GM19467 (cell line): Measurements from ENCODE around the gene CNN2.

Experiments
- ATAC-seq: cut with Tn5 transposase; IDR thresholded peaks from one replicate; pipeline ENCODE4 v1.9.1; 2021; ENCODE audit warnings: mild to moderate bottlenecking, moderate library complexity; ENCODE audit not compliant: unreplicated experiment

Gene CNN2

DNA sequence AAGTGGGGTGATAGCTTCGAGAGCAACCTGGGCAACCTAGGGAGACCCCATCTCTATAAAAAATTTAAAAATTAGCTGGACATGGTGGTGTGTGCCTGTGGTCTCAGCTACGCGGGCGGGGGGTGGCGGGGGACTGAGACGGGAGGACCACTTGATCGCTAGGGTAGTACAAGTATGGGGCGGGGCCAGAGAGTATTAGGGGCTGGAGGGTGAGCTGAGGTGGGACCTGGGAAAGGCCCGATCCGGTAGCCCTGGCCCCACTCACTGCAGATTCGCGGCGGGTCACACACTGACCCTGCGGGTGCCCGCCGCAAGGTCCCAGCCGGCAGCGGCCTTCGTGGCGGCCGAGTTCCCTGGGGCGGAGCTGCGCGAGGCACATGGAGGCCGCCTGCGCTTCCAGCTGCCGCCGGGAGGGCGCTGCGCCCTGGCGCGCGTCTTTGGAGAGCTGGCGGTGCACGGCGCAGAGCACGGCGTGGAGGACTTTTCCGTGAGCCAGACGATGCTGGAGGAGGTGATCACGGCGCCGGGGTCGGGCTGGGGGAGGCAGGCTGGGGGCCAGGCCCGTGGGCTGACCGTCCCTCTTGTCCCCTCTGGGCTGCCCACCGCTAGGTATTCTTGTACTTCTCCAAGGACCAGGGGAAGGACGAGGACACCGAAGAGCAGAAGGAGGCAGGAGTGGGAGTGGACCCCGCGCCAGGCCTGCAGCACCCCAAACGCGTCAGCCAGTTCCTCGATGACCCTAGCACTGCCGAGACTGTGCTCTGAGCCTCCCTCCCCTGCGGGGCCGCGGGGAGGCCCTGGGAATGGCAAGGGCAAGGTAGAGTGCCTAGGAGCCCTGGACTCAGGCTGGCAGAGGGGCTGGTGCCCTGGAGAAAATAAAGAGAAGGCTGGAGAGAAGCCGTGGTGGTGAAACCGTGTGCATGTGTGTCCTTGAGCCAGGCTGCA is 38.5 kb downstream of the CNN2 start:
- ATAC-seq = no peak

DNA sequence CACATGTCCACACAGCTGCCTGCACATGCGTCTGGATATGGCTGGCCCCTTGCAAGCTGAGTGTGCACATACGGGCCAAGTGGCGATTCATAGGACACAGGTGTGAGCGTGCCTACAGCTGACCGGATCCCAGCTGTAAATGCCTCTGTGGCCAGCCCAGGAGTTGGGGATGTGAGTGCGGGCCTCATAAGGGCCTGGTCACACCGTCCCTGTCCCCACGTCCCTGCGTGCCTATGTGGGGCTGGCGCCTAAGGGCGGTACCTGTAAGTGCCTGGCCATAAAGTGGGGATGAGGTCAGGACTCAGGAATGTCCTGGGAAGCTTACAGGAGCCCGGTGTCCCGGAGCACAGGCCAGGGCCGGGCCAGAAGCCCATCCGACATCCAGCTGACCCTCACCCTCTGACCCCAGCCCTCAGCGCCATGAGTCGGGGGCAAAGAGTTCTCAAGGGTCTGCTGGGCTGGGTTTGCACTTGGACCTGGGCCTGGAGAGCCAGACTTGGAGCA is 39.2 kb downstream of the CNN2 start:
- no peak for ATAC-seq

DNA sequence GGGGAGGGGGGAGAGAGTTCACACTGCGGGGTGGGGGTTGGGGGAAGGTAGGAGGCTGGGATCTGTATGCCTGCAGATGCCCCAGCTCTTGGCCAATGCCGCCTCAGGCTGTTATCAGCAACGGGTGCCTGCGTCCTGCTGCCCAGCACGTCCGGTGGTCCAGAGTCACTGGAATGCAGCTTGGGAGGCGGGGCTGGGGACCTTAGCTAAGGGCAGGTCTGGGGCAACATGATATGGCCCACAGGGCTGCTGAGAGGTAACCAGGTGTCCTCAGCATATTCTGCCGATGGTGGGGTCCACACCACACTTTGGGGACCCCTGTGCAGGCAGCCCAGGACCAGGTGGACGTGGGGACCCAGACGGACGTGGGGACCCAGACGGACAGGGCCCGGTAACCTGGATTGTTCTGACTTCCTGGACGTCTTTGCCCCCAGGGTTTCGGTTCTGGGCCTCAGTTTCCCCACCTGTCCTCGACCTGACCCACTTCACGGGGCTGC is 39.9 kb downstream of the CNN2 start:
- ATAC-seq = no peak

DNA sequence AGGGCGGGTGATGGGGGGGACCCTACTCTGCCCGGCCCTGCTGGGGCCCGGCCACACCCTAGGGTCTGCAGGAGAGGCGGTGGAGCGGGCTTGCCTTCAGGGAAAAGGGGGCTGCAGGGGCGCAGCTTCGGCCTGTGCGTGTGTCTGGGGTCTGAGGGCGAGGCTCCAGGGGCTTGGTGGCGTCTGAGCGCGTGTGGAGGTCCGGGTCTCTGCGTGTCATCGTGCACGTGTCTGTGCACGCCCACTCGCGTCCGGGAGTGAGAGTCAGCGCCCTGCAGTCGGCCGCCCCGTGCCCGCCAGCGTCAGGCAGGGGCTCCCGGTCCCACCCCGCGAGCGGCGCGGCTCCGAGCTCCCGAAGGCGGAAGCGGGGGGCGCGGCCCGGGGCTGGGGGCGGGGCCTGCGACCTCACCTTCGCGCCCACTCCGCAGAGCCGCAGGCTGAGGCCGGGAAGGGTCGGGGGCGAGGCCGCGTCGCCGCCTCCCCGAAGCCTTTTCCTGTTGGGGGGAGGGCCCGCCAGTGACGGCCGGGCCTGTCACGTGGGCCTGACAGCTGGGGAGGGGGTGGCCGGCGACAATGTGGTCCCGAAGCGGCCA is 40.4 kb downstream of the CNN2 start, which contains the start of gene ARHGAP45:
Gene ARHGAP45, plus strand, starts transcription at position 420 of the 593 bp plus-strand sequence. CDS start 239 bp downstream, outside the sequence.
- peak; percentile 29 for ATAC-seq

DNA sequence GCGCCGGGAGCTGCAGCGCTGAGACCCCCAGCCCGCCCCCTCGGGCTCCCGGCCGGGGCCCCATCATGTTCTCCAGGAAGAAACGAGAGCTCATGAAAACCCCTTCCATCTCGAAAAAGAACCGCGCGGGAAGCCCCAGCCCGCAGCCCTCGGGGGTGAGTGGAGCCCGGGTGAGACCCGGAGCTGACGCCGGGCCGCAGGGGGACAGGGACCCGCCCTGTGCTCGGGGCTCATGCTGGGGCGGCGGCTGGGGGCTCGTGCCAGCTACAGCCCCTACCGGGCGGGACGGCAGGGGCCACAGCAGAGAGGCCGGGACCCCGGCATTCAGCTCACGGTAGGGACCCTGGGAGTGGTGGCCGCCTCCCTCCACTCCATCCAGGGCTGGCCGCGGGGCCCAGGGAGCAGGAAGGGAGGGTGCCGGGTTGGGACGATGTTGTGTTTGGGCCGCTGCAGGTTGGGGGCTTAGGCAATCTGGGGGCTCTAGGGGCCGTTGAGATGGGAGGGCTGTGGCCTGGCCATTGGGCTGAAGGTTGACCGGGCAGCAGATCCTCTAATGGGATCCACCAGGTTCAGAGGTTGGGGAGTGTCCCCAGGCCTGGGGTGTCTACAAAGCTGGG is 41.0 kb downstream of the CNN2 start:
- ATAC-seq = peak; percentile 6

DNA sequence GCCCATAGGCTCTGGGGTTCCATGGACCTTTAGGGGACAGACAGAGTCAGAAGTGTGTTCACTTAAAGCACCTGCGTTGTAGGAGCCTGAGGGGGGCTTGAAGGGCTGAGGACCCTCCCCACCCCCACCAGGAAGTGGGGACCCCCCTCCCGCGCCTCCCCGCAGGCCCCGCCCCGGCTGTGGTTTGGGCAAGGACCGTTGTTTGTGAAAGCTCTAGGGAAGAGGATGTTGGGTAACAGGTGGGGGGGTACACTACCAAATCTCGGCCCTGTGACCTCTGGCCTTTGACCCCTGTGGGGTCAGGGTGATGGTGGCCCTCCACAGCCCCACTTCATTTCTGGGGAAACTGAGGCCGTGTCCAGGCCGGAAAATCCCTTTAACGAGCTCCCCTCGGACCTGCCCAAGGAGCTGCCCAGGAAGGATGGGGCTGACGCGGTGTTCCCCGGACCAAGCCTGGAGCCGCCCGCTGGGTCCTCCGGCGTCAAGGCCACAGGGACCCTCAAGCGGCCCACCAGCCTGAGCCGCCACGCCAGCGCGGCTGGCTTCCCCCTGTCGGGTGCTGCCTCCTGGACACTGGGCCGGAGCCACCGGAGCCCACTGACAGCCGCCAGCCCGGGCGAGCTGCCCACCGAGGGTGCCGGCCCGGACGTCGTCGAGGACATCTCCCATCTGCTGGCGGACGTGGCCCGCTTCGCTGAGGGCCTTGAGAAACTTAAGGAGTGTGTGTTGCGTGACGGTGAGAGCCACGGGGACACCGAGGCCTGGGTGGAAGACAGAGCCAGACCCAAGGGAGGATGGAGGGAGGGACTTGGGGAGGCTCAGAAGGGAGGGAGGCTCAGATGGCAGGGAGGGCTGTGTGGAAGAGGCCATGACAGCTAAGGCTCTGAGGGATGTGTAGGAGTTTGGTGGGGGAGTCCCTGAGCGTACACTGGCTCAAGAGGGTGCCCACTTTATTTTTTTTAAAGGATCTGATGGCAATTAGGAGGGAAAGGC is 41.9 kb downstream of the CNN2 start:
- no peak for ATAC-seq

DNA sequence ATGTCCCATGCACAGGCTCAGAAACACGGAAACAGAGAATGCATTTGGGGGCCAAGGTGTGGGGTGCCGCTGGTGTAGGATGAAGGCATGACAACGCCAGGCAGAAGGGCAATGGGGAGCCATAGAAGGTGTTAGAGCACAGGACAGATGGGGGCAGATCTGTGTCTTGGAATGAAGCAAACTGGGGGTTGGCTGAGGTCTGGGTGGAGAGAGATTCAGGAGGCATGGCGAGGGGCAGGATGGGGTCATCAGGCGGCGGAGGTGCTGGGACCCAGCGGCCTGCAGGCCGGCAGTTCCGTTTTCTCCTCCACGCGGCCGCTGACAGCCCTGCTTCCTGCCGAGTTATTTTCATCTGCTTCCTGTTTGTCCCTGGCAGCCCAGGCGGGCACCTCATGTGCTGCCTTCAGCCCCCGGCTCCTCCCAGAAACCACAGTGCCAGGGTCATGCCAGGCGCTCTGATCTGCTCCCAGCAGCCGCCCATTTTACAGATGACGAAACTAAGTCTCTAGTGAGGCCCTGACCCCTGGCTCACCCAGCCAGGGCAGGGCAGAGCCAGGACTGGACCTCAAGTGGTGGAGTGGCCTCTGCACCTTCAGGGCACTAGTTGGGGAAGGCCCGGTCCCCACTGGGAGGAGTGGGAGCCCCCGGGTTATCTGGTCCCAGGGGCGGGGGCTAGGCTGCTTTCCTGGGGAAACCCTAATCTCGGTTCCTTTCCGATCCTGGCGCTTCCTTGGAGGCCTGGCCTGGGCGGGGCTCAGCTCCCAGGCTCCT is 42.8 kb downstream of the CNN2 start:
- no peak for ATAC-seq

DNA sequence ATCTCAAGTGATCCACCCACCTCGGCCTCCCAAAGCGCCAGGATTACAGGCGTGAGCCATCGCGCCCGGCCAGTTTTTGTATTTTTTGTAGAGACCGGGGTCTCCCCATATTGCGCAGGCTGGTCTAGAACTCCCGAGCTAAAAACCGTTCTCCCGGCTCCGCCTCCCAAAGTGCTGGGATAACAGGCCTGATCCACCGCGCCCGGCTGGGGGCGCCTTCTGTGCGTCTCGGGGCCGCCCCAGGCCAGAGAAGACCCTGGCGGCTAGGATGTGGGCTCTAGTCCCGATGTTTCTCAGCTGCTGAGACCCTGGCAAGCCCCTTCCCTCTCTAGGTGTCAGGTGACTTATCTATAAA is 44.1 kb downstream of the CNN2 start:
- ATAC-seq = no peak

DNA sequence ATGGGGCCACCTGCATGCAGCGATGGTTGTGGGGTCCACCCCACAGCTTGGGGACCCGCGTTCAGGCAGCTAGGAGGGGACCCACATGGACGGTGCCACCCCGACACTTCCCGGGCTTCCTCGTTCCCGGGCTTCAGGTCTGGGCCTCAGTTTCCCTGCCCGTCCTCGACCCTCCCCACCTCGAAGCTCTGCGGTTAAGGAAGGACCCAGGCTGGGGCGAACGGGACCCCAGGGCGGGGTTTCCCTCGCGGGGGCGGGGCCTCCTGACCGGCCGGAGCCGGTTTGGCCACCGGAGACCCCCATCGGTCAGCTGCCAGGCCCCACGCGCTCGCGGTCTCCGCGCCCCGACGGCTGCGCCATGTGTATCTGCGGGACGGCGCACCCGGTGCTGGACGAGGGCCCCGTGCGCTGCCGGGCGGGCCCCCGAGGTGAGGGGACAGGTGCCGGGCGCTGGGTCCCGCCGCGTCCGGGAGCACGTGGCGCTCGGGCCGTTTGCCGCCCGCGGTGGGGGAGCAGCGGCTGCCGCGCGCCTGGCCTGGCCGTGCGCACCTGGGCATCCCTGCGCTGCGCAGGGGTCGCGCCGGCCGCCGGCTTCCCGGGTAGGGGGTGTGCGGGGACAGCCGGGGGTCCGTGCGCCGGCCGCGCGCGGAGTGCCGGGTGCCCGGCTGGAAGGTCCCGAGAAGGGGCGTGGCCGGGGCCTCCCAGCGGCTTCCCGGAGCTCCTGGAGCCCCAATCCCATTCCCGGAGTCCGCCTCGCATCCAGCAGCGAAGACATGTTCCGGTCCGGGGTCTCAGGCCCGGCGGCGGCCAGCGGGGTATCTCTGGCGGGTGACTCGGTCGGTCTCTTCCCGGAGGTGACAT is 44.8 kb downstream of the CNN2 start:
- ATAC-seq = no peak

DNA sequence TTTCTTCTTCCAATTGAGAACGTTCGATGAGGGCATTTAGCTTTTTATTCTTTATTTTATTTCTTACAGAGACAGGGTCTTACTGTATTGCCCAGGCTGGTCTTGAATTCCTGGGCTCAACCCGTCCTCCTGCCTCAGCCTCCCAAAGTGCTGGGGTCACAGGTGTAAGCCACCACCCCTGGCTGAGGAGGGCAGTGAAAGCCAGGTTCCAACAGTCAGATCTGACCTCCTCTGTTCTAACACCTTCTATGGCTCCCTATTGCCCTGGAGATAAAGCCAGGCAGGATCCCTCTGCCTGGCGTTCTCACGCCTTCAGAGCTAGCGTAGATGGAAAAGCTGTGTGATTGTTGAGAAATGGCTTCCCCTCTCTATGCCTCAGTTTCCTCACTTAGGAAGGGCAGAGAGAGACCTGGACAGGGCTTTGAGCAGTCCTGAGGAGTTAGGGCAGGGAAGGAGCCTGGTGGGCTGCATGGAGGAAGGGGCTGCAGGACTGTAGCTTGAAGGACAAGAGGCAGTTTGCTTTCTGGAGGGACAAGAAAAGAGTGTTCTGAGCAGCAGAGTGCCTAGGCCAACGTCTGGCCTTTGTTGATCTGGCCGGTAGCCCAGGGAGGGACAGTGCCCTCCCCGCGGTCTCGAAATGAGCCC is 46.1 kb downstream of the CNN2 start:
- no peak for ATAC-seq

DNA sequence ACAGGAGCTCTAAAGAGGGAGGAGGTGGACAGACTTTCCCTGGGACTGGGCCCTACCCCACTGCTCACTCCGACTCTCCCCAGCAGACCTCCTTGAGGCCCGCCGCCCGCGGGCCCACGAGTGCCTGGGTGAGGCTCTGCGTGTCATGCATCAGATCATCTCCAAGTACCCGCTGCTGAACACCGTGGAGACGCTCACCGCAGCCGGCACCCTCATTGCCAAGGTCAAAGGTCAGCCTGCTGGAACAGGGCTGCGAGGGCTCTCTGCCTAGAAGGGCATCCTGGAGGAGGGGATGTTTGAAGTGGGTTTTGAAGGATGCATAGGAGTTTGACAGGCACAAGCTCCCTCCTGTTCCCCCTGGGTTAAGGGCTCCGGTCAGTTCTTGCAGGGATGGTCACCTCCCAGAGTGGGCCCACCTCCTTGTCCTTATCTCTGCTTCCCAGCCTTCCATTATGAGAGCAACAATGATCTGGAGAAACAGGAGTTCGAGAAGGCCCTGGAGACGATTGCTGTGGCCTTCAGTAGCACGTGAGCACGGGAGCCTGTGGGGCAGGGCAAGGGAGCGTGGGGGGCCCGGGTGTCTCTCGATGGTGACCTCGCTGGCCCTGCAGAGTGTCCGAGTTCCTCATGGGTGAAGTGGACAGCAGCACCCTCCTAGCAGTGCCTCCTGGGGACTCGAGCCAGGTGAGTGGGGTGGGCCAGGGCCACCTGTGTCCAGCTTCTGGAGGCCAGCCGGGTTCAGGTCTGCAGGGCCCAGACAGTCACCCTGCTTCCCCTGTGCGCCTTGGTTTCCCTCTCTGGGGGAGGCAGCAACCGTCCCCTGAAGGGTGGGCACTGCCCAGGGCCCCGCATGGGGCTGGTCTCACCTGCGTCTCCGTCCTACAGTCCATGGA is 46.9 kb downstream of the CNN2 start:
- no peak for ATAC-seq

DNA sequence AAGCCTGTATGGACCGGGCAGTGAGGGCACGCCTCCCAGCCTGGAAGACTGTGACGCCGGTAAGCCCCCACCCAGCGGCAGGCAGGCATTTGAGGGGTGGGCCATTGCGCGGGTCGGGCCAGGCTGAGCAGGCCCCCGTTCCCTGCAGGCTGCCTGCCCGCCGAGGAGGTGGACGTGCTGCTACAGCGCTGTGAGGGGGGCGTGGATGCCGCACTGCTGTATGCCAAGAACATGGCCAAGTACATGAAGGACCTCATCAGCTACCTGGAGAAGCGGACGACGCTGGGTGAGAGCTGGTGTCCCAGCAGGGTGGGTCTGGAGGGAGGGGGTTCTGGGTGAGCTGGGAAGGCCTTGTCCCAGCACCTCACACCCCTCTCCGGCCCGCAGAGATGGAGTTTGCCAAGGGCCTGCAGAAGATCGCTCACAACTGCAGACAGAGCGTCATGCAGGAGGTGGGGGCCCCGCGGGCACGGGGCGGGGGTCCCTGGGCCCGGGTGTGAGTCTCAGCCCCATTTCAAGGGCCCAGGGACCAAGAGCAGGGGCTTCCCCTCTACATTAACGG is 47.6 kb downstream of the CNN2 start:
- ATAC-seq = no peak

DNA sequence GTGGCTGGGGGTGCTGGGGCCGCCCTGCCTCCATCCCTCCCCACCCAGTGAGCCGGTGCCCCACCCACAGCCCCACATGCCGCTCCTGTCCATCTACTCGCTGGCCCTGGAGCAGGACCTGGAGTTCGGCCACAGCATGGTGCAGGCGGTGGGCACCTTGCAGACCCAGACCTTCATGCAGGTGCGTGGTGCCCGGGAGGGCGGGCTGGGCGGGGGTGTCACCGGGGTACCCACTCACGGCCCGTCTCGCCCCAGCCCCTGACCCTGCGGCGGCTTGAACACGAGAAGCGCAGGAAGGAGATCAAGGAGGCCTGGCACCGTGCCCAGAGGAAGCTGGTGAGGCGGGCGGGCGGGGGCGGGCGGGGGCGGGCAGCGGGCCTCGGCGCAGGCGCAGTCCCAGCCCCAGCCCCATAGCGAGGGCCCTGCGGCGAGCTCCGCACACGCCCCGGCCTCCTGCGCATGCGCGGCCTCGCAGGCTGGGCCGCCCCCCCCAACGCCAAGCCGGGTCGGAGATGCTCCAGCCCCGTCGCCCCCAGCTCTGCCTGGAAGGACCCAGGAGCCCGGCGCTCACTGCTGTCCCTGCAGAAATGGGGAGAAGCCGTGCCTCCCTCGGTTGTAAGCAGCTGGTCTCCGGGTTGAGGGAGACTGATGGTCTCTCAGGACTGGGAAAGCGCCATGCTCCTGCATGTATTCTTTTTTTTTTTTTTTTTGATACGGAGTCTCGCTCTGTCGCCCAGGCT is 48.3 kb downstream of the CNN2 start:
- no peak for ATAC-seq

DNA sequence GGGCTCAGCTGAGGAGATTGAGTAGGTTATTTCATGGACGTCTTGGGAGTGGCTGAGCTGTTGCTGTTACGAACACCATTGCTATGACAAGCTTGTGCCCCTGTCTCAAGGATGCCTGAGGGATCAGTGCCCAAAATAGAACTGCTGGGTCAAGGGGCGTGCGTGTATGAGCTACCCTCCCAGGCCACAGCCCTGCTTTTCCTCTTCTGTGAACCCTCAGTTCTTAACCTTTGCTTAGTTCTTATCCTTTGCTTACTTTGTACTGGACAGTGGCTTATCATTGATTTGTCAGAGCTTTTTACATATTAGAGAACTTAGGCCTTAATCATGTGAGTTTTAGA is 49.6 kb downstream of the CNN2 start:
- ATAC-seq = no peak

DNA sequence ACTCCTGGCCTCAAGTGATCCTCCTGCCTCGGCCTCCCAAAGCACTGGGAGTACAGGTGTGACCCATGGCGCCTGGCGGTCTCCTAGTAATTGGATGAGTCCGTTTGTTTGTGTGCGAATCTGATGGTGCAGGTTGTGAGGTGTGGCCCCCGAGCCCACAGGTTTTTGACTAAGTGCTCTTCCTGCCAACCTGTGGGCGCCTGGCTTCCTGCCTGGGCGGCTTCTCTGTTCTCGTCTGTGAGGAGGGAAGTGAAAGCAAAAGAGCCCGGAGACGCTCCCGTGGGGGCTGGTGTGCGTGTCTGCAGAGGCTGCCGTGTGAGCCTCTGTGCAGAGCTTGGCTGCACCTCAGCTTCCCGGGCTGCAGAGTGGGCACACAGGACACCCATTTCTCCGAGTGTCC is 50.5 kb downstream of the CNN2 start:
- ATAC-seq = peak; percentile 55

DNA sequence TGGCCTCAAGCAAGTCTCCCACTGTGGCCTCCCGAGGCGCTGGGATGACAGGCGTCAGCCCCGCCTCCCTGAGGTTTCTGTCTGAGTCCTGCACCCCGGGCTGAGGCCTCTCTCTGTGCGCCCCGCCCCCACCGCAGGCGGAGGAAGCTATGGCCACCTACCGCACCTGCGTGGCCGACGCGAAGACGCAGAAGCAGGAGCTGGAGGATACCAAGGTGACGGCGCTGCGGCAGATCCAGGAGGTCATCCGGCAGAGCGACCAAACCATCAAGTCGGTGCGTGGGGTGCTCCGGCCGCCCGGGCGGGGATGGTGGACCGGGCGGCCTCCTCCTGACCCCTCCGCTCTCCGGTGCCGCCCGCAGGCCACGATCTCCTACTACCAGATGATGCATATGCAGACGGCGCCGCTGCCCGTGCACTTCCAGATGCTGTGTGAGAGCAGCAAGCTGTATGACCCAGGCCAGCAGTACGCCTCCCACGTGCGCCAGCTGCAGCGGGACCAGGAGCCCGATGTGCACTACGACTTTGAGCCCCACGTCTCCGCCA is 53.2 kb downstream of the CNN2 start:
- no peak for ATAC-seq
